ENCODE measurements around the gene PRICKLE2. TPM values are rescaled to one million over a fixed set of nuclear protein-coding genes. Genes with fewer than 3 reads are reported as not detected.

Gene PRICKLE2
- total RNA-seq, 2 experiments from 2014 or later: 0.05 TPM; not detected in 1

- H3K27ac Mint-ChIP-seq: no peak overlapping the region
- H3K9me3 Mint-ChIP-seq: no peaks in the 10 kb centered on the region
- no peak overlapping the region for H3K4me3 Mint-ChIP-seq
- CTCF ChIA-PET: no interaction called here
- intact Hi-C loops (cut with micrococcal nuclease): no loop called here
- no peaks in the 10 kb centered on the region for H3K36me3 Mint-ChIP-seq (ENCODE audit: low read depth)
- no peaks in the 10 kb centered on the region for H3K4me1 Mint-ChIP-seq (ENCODE audit: low read depth)
- no peak for DNase-seq
- peaks cover 35% of the 10 kb centered on the region for H3K27me3 Mint-ChIP-seq (ENCODE audit: low read depth)
Measured at GRCh38 chr3:64070704-64071103, 154.6 kb downstream of the PRICKLE2 start.

GRCh38 chr3:64067506-64068346, 157.5 kb downstream of the PRICKLE2 start:
- Mint-ChIP-seq H3K36me3 (ENCODE audit: low read depth) (no peaks in the 10 kb centered on the region), H3K27ac (no peak overlapping the region), H3K4me1 (ENCODE audit: low read depth) (no peaks in the 10 kb centered on the region), H3K27me3 (ENCODE audit: low read depth) (peaks cover 31% of the 10 kb centered on the region), H3K4me3 (no peak overlapping the region), H3K9me3 (no peaks in the 10 kb centered on the region)
- intact Hi-C loops (cut with micrococcal nuclease): no loop called here
- DNase-seq: no peak
- CTCF ChIA-PET: no interaction called here

- H3K4me1 Mint-ChIP-seq (ENCODE audit: low read depth): no peaks in the 10 kb centered on the region
- H3K9me3 Mint-ChIP-seq: no peaks in the 10 kb centered on the region
- no peak overlapping the region for H3K4me3 Mint-ChIP-seq
- CTCF ChIA-PET: no interaction called here
- H3K27ac Mint-ChIP-seq: no peak overlapping the region
- no peaks in the 10 kb centered on the region for H3K36me3 Mint-ChIP-seq (ENCODE audit: low read depth)
- intact Hi-C loops (cut with micrococcal nuclease): no loop called here
- H3K27me3 Mint-ChIP-seq (ENCODE audit: low read depth): peaks cover 28% of the 10 kb centered on the region
- no peak for DNase-seq
Measured at GRCh38 chr3:64064804-64065203, 160.5 kb downstream of the PRICKLE2 start.

GRCh38 chr3:64063983-64064438, 161.3 kb downstream of the PRICKLE2 start:
- H3K27me3 Mint-ChIP-seq (ENCODE audit: low read depth): peaks cover 32% of the 10 kb centered on the region
- CTCF ChIA-PET: no interaction called here
- H3K36me3 Mint-ChIP-seq (ENCODE audit: low read depth): no peaks in the 10 kb centered on the region
- DNase-seq: no peak
- no peak overlapping the region for H3K27ac Mint-ChIP-seq
- no peaks in the 10 kb centered on the region for H3K4me1 Mint-ChIP-seq (ENCODE audit: low read depth)
- H3K4me3 Mint-ChIP-seq: no peak overlapping the region
- intact Hi-C loops (cut with micrococcal nuclease): no loop called here
- no peaks in the 10 kb centered on the region for H3K9me3 Mint-ChIP-seq

GRCh38 chr3:64063207-64063982, 161.9 kb downstream of the PRICKLE2 start:
- intact Hi-C loops (cut with micrococcal nuclease): no loop called here
- Mint-ChIP-seq H3K27ac (no peak overlapping the region), H3K9me3 (no peaks in the 10 kb centered on the region), H3K36me3 (ENCODE audit: low read depth) (no peaks in the 10 kb centered on the region), H3K4me3 (no peak overlapping the region), H3K27me3 (ENCODE audit: low read depth) (peaks cover 34% of the 10 kb centered on the region), H3K4me1 (ENCODE audit: low read depth) (no peaks in the 10 kb centered on the region)
- CTCF ChIA-PET: no interaction called here
- DNase-seq: no peak

- CTCF ChIA-PET: no interaction called here
- intact Hi-C loops (cut with micrococcal nuclease): no loop called here
- no peaks in the 10 kb centered on the region for H3K4me1 Mint-ChIP-seq (ENCODE audit: low read depth)
- H3K27me3 Mint-ChIP-seq (ENCODE audit: low read depth): peaks cover 41% of the 10 kb centered on the region
- no peaks in the 10 kb centered on the region for H3K9me3 Mint-ChIP-seq
- no peak for DNase-seq
- no peak overlapping the region for H3K4me3 Mint-ChIP-seq
- H3K27ac Mint-ChIP-seq: no peak overlapping the region
- no peaks in the 10 kb centered on the region for H3K36me3 Mint-ChIP-seq (ENCODE audit: low read depth)
Measured at GRCh38 chr3:64061628-64062027, 163.6 kb downstream of the PRICKLE2 start.

GRCh38 chr3:64059484-64060175, 165.6 kb downstream of the PRICKLE2 start:
- DNase-seq: no peak
- no peak overlapping the region for H3K27ac Mint-ChIP-seq
- H3K4me3 Mint-ChIP-seq: no peak overlapping the region
- intact Hi-C loops (cut with micrococcal nuclease): no loop called here
- no peaks in the 10 kb centered on the region for H3K9me3 Mint-ChIP-seq
- CTCF ChIA-PET: no interaction called here
- H3K4me1 Mint-ChIP-seq (ENCODE audit: low read depth): no peaks in the 10 kb centered on the region
- H3K27me3 Mint-ChIP-seq (ENCODE audit: low read depth): peaks cover 45% of the 10 kb centered on the region
- no peaks in the 10 kb centered on the region for H3K36me3 Mint-ChIP-seq (ENCODE audit: low read depth)

GRCh38 chr3:64058566-64058965, 166.7 kb downstream of the PRICKLE2 start:
- H3K36me3 Mint-ChIP-seq (ENCODE audit: low read depth): no peaks in the 10 kb centered on the region
- intact Hi-C loops (cut with micrococcal nuclease): no loop called here
- no peak for DNase-seq
- H3K27ac Mint-ChIP-seq: no peak overlapping the region
- H3K9me3 Mint-ChIP-seq: no peaks in the 10 kb centered on the region
- H3K4me3 Mint-ChIP-seq: no peak overlapping the region
- peaks cover 42% of the 10 kb centered on the region for H3K27me3 Mint-ChIP-seq (ENCODE audit: low read depth)
- CTCF ChIA-PET: no interaction called here
- H3K4me1 Mint-ChIP-seq (ENCODE audit: low read depth): no peaks in the 10 kb centered on the region

- H3K4me1 Mint-ChIP-seq (ENCODE audit: low read depth): no peaks in the 10 kb centered on the region
- no peak overlapping the region for H3K4me3 Mint-ChIP-seq
- no peak for DNase-seq
- intact Hi-C loops (cut with micrococcal nuclease): no loop called here
- H3K9me3 Mint-ChIP-seq: no peaks in the 10 kb centered on the region
- H3K27ac Mint-ChIP-seq: no peak overlapping the region
- CTCF ChIA-PET: no interaction called here
- H3K36me3 Mint-ChIP-seq (ENCODE audit: low read depth): no peaks in the 10 kb centered on the region
- peaks cover 38% of the 10 kb centered on the region for H3K27me3 Mint-ChIP-seq (ENCODE audit: low read depth)
Measured at GRCh38 chr3:64057231-64057630, 168.0 kb downstream of the PRICKLE2 start.

GRCh38 chr3:64056606-64057180, 168.6 kb downstream of the PRICKLE2 start:
- no peak for DNase-seq
- H3K4me3 Mint-ChIP-seq: no peak overlapping the region
- CTCF ChIA-PET: no interaction called here
- intact Hi-C loops (cut with micrococcal nuclease): no loop called here
- H3K4me1 Mint-ChIP-seq (ENCODE audit: low read depth): no peaks in the 10 kb centered on the region
- no peaks in the 10 kb centered on the region for H3K9me3 Mint-ChIP-seq
- no peak overlapping the region for H3K27ac Mint-ChIP-seq
- peaks cover 38% of the 10 kb centered on the region for H3K27me3 Mint-ChIP-seq (ENCODE audit: low read depth)
- no peaks in the 10 kb centered on the region for H3K36me3 Mint-ChIP-seq (ENCODE audit: low read depth)

- H3K27ac Mint-ChIP-seq: no peak overlapping the region
- H3K4me1 Mint-ChIP-seq (ENCODE audit: low read depth): peaks cover 4% of the 10 kb centered on the region
- peaks cover 31% of the 10 kb centered on the region for H3K27me3 Mint-ChIP-seq (ENCODE audit: low read depth)
- H3K36me3 Mint-ChIP-seq (ENCODE audit: low read depth): no peaks in the 10 kb centered on the region
- H3K4me3 Mint-ChIP-seq: no peak overlapping the region
- CTCF ChIA-PET: no interaction called here
- intact Hi-C loops (cut with micrococcal nuclease): no loop called here
- no peak for DNase-seq
- H3K9me3 Mint-ChIP-seq: no peaks in the 10 kb centered on the region
Measured at GRCh38 chr3:64055076-64055475, 170.2 kb downstream of the PRICKLE2 start.

GRCh38 chr3:64054488-64054887, 170.8 kb downstream of the PRICKLE2 start:
- Mint-ChIP-seq H3K27ac (no peak overlapping the region), H3K9me3 (no peaks in the 10 kb centered on the region), H3K4me1 (ENCODE audit: low read depth) (peaks cover 4% of the 10 kb centered on the region), H3K4me3 (no peak overlapping the region), H3K27me3 (ENCODE audit: low read depth) (peaks cover 33% of the 10 kb centered on the region), H3K36me3 (ENCODE audit: low read depth) (no peaks in the 10 kb centered on the region)
- intact Hi-C loops (cut with micrococcal nuclease): no loop called here
- CTCF ChIA-PET: no interaction called here
- DNase-seq: no peak
